ENCODE results near the gene SLC39A9. TPM values are rescaled to one million over a fixed set of nuclear protein-coding genes. Genes with fewer than 3 reads are reported as not detected.

The SLC39A9 gene
- total RNA-seq, 1 experiment from 2014 or later = 80.2 TPM

GRCh38 chr14:69459122-69459521 is 60.6 kb downstream of the SLC39A9 start (continued):
- TF ChIP-seq POLR2AphosphoS5 (IDR thresholded peaks at IDR 0.05; ENCODE audit: low read depth, low read length) = no peak
- TF ChIP-seq, protein P1, sequence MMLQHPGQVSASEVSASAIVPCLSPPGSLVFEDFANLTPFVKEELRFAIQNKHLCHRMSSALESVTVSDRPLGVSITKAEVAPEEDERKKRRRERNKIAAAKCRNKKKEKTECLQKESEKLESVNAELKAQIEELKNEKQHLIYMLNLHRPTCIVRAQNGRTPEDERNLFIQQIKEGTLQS (IDR thresholded peaks at IDR 0.05) = no peak
- no peak for TF ChIP-seq YY1 (IDR thresholded peaks at IDR 0.05; ENCODE audit: extremely low read depth, insufficient replicate concordance, low read depth, low read length)
- no peak for TF ChIP-seq EGR1 (IDR thresholded peaks at IDR 0.05; ENCODE audit: low read depth)
- no peak for TF ChIP-seq TCF7L2 (IDR thresholded peaks at IDR 0.05; ENCODE audit: borderline replicate concordance, extremely low read depth, insufficient read depth, insufficient read length)
- no peak for TF ChIP-seq CBX3 (IDR thresholded peaks at IDR 0.05; ENCODE audit: low read depth)

DNA sequence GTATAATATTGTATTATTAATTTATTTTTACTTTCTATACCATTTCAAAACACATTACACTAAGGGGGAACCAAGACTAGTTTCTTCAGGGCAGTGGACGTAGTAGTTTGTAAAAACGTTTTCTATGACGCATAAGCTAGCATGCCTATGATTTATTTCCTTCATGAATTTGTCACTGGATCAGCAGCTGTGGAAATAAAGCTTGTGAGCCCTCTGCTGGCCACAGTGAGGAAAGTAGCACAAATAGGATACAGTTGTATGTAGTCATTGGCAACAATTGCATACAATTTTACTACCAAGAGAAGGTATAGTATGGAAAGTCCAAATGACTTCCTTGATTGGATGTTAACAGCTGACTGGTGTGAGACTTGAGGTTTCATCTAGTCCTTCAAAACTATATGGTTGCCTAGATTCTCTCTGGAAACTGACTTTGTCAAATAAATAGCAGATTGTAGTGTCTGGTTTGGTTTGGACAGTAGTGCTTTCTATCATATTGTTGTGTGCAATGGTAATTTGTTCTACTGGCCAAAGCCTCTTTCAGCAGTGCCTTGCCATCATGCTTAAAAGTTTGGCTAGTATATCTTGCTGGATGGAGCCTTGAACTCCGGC is 61.7 kb downstream of the SLC39A9 start:
- peak; percentile 63 for DNase-seq (ENCODE audit: low read depth, low spot score)
- no peak overlapping the region for H3K4me3 ChIP-seq (replicated peaks in 1 of 2; ENCODE audit: low read depth in 1 of 2, low read length in 2 of 2)
- intact Hi-C loops (cut with micrococcal nuclease) = loop anchor here (1.0 to 5.0 kb wide), 3 partner anchors 218 to 598 kb away; no protein-coding TSS in a partner anchor
- H2AFZ ChIP-seq (ENCODE audit: low read depth, low read length, poor library complexity, severe bottlenecking) = no peak overlapping the region
- H3K27me3 ChIP-seq (ENCODE audit: insufficient read depth, low read length) = no peaks in the 10 kb centered on the region
- no peak overlapping the region for H3K27ac ChIP-seq (ENCODE audit: low read depth, low read length)
- 0 out of 2 replicates have a peak, but pooled peaks cover 2% of the 10 kb centered on the region for H4K20me1 ChIP-seq (ENCODE audit: insufficient read depth)
- H3K36me3 ChIP-seq (ENCODE audit: control insufficient read depth in 1 of 2, insufficient read depth in 2 of 2, low read length in 2 of 2) = peaks cover 8 to 14% of the 10 kb centered on the region in 2 experiments; a peak in 2 of 4 replicates
- no TSS peak for BruUV-seq (replicated peaks)
- RAD21 ChIA-PET (ENCODE audit: low non-redundant PET in 1 of 2, low total read pairs in 2 of 2, uncharacterized antibody in 2 of 2, unreplicated experiment in 2 of 2) = interaction anchor here (0.9 to 1.1 kb wide), 2 partner anchors 329 to 330 kb away, joined by 3 read pairs; no protein-coding TSS in a partner anchor
- H3K9me3 ChIP-seq (ENCODE audit: control insufficient read depth in 1 of 2, insufficient read depth in 1 of 2, low read depth in 1 of 2, low read length in 2 of 2) = no peaks in the 10 kb centered on the region
- CTCF ChIA-PET = interaction anchor here (0.6 to 2.4 kb wide), 17 partner anchors 9 to 597 kb away, joined by 3 to 30 read pairs (median 4); no protein-coding TSS in a partner anchor
- H3K4me1 ChIP-seq (ENCODE audit: control insufficient read depth in 1 of 2, insufficient read depth in 2 of 2, low read length in 2 of 2) = no peaks in the 10 kb centered on the region
- POLR2A ChIA-PET = interaction anchor here (0.6 kb wide), 1 partner anchor 481 kb away, joined by 3 read pairs; no protein-coding TSS in a partner anchor
- TF ChIP-seq CTCF (IDR thresholded peaks at IDR 0.05 in 2 of 3, conservative IDR thresholded peaks at IDR 0.05 in 1 of 3; ENCODE audit: borderline replicate concordance in 1 of 3, insufficient read depth in 1 of 3, low read depth in 2 of 3, low read length in 2 of 3) (peak; percentile 68 to 82 (median 80); a peak in 5 of 6 replicates), RAD21 (IDR thresholded peaks at IDR 0.05; ENCODE audit: low read depth) (peak; percentile 79), TCF7L2 (IDR thresholded peaks at IDR 0.05; ENCODE audit: borderline replicate concordance, extremely low read depth, insufficient read depth, insufficient read length) (no peak)
- no peaks in the 10 kb centered on the region for H3K9me2 ChIP-seq (ENCODE audit: insufficient read depth)
- H3K79me2 ChIP-seq (ENCODE audit: insufficient read depth, low read length) = no peaks in the 10 kb centered on the region
- no peak overlapping the region for H3K9ac ChIP-seq (ENCODE audit: low read length)
- H3K4me2 ChIP-seq (ENCODE audit: low read length) = no peak overlapping the region
- ATAC-seq = peak; percentile 97
